Measurements from ENCODE around the gene SPDYE9.
"Not testable (repeated sequence)": the region's sequence is repeated elsewhere in the genome, so short reads cannot be mapped to it uniquely, and the experiment has no call there.

The SPDYE9 gene, protein sequence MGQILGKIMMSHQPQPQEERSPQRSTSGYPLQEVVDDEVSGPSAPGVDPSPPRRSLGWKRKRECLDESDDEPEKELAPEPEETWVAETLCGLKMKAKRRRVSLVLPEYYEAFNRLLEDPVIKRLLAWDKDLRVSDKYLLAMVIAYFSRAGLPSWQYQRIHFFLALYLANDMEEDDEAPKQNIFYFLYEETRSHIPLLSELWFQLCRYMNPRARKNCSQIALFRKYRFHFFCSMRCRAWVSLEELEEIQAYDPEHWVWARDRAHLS

DNA sequence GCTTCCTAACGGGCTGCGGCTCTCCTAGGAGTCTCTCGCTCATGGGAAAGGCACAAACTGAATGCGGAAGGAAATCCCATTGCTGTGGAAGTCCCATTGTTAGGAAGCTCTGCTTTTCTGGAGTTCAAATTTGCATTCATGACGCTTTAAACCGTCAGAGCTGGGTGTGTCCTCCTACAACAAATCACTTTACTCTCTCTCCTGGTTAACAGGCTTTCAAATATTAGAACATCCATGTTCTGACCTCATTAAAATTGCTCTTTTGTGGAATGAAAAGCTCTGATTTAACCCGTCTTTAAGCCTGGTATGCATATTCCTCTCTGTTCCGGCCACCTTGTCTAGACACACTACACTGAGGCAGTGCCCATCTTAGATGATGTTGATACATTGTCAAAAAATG lies at the start of gene SPDYE9:
TSS of gene SPDYE9 (minus strand) at position 101 of the 400 bp plus-strand sequence. CDS start 1,800 bp downstream, outside the sequence.
- ATAC-seq, result not testable (repeated sequence)

DNA sequence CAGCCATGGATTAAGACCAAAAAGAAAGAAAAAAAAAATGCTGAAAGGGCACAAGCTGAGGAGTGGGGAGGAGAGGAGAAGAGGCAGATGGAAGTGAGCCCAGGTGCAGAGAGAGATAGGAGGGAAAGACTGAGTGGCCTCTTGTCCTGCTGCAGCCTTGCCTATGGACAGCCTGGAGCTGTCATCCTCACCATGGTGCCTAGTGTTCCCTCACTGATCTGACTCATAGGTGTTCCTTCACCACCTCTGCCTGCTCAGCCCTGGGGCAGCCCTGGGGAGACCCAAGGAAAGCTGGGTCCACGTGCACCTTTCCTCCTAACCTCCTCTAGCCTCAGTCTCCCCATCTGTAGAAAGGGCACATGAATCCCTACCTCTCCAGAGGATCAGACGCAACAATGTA lies 49.0 kb upstream of the SPDYE9 start:
- ATAC-seq, result peak; percentile 57

- peak; percentile 17; the same call in 2 of the 3 replicates for ATAC-seq
Measured at GRCh38 chr7:73132651-73133217, 46.9 kb upstream of the SPDYE9 start.

GRCh38 chr7:73130612-73131011 lies 44.8 kb upstream of the SPDYE9 start:
- ATAC-seq, result not testable (repeated sequence)

- peak; percentile 94 for ATAC-seq
Measured at GRCh38 chr7:73124126-73124525, 38.3 kb upstream of the SPDYE9 start.

GRCh38 chr7:73122778-73123447 lies 37.1 kb upstream of the SPDYE9 start:
- not testable (repeated sequence) for ATAC-seq

DNA sequence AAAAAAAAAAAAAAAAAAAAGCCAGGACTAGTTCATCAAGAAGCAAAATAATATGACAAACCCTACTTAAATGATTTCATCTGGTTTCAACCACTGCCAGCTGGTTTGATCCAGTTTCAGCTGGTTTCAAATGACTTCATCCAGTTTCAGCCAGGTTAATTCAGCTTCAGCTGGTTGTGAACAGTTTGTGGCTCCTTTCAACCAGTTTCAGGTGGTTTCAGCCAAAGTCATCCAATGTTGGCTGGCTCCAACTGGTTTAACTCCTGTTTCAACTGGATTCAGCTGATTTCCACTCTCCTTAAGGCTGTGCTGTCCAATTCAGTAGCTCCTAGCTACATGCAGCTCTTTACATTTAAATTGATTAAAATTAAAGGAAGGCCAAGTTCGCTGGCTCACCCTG lies 32.3 kb upstream of the SPDYE9 start:
- ATAC-seq, result not testable (repeated sequence)

GRCh38 chr7:73057811-73058210 lies 28.0 kb downstream of the SPDYE9 start, which contains the start of gene SPDYE11:
SPDYE11 (minus strand) TSS chr7:73057911; CDS start chr7:73056111, 1,800 bp downstream.
- not testable (repeated sequence) for ATAC-seq

GRCh38 chr7:73029666-73030065 lies 56.2 kb downstream of the SPDYE9 start, which contains the start of gene SPDYE8:
SPDYE8 (minus strand) TSS chr7:73029766; CDS start chr7:73027966, 1,800 bp downstream.
- ATAC-seq, result not testable (repeated sequence)

Measured in SK-N-SH treated with all-trans-retinoic acid at 6 μM for 48 hours (cell line).